GM21737 (cell line): ENCODE results near the gene DHRSX.
"Not testable (repeated sequence)": the region's sequence is repeated elsewhere in the genome, so short reads cannot be mapped to it uniquely, and the experiment has no call there.

Experiments
- ATAC-seq: cut with Tn5 transposase; IDR thresholded peaks from one replicate; pipeline ENCODE4 v1.9.1; 2021; ENCODE audit warnings: mild to moderate bottlenecking, moderate library complexity; ENCODE audit not compliant: unreplicated experiment

The DHRSX gene

DNA sequence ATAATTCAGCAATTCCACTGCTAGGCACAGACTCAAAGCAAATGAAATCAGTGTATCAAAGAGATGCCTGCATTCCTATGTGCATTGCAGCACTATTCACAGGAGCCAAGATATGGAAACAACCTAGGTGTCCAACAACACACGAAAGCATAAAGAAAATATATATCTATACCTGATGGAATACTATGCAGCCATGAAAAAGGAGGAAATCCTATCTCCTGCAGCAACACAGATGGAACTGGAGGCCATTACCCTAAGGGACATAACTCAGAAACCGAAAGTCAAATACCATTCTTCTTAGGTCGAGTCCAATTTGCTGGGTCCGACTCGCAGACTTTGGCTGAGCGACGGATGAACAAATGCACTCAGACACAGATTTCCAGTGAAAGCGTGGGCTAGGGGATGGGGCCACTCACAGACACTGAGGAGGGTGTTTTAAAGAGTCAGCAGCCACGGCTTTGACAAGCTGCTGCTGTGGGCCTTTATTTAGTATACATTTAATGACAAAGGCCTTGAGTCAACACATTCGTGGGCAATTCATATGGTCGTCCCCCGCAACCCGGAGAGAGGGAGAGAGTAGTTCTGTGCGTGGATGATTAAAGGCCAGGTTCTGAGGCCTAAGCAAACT lies 93.8 kb downstream of the DHRSX start:
- no peak for ATAC-seq

DNA sequence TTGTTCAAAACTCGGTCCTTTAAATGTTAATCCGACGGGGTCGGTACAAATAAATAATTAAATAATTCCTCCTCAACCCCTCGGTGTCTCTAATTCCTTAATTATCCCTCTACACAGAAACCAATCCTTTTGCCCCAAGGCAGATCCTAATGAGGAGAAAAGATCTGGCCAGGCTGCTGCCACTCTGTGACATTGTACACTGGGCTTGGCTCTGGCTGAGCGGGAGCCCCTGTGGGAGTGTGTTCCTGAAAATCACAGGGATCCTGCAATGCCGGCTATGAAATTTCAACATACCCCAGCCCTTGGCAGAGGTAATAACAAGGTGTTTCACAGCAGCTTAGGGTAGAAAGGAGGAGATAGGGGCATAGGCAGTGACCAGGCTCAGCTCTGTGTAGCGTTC lies 96.0 kb downstream of the DHRSX start:
- no peak for ATAC-seq

DNA sequence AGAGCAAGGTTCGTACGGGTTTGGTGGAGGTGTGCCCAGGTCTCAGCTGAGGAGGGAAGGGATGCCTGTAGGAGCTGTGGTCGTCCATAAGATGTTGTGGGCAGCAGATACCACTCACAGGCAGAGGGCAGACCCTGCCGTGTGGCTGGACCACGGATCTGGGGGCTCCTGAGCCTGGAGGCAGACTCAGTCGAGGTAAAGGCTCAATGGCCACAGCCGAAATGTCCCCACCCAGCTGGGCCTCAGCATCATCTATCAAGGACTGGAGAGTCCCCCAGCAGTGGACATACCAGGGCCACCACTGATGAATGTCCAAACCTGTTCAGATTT lies 98.5 kb downstream of the DHRSX start:
- no peak for ATAC-seq

DNA sequence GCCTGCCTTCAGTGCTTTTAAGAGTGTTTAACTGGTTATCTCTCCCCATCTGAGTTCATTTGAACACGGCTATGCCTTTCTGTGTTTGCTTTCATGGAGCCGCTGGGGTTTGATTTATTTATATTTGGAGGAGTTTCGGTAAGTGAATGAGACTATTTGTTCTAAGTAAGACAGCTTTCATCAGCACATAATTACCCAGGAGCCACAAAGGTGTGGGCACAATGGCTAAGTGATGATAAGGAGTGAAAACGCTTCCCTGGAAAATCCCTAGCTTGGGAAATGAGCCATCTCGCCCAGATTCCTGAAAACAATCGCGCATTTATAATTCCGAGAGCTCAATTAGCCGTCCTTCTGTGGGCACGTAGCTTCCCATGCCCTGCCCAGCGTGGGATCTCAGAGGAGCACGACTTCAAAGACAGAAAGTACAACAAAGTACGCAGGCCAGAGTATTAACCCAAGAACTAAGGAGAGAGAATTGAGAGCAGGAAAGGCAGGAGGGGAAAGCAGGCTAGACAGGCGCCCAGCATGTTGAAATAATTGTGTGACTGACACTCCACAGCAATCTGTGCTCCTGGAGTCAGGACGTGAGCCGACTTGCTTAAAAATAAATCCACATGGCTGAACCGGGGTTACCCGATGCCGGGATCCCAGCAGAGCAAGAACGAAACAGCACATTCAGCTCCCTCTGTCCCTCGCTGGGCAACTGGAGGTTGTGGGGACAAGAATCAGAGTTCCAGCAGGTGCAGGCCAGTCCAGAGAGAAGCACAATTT lies 99.0 kb downstream of the DHRSX start:
- no peak for ATAC-seq

DNA sequence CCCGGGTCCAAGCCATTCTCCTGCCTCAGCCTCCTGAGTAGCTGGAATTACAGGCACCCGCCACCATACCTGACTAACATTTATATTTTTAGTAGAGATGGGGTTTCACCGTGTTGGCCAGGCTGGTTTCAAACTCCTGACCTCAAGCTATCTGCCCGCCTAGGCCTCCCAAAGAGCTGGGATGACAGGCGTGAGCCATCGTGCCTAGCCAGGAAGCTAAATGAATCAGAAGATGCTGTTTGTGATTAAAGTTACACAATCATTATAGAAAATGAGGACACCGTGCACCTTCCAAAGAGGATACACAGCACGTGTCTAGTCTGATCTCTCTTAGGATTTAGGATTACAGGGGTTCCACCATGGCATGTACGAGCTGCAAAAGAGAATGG lies 99.6 kb downstream of the DHRSX start:
- no peak for ATAC-seq

DNA sequence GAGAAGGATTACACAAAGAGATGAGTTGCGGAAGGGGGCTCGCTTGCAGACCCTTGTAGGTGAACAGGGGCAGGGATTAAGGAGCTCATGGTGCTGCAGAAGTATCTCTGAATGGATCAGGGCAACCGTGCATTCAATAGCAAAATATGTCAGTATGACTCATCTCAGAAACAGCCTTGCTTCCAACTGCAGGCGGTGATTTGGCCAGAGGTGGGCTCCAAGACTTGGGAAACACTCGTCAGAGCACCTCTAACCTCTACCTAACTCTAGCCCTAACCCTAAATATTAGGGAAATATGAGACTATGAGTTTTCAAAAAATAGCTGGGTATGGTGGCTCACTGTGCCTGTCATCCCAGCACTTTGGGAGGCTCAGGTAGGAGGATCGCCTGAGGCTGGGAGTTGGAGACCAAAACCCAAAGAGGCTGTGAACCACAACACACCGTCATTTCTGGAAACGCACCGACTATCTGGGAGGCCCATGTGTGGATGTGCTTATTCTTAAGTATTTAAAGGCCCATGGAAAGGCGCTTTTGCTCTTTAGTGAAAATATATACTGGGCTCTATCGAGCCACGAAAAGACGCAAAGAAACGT lies 102.6 kb downstream of the DHRSX start:
- no peak for ATAC-seq

DNA sequence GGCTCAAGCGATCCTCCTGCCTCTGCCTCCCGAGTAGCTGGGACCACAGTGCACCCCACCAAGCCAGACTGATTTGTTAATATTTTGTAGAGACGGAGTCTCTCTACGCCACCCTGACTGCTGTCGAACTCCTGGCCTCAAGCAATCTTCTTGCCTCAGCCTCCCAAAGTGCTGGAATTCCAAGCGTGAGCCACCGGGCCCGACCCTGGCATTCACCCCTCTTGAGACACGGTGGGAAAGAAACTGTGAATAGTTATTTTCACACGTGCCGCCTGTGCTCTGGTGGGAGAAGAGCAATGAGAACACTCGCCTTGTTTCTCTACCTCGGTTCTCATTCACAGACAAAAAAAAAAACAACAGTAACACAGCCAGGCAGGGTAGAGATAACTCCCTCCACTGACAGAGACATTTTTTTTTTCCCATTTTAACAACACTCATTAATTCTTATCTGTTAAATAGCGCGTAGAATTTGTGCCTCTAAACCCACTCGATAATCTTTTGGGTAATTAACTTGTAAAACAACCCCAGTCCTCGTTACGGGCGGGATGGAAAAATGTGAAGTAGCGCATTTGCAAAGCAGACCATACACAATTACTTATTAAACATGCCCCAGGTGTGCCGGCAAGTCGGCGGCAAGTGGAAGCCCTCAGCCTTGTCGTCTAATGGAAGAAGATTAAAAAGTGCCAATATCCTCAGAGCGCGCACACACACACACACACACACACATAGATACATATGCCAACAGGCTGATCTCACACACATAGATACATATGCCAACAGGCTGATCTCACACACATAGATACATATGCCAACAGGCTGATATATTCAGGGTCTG lies 103.3 kb downstream of the DHRSX start:
- ATAC-seq: no peak

DNA sequence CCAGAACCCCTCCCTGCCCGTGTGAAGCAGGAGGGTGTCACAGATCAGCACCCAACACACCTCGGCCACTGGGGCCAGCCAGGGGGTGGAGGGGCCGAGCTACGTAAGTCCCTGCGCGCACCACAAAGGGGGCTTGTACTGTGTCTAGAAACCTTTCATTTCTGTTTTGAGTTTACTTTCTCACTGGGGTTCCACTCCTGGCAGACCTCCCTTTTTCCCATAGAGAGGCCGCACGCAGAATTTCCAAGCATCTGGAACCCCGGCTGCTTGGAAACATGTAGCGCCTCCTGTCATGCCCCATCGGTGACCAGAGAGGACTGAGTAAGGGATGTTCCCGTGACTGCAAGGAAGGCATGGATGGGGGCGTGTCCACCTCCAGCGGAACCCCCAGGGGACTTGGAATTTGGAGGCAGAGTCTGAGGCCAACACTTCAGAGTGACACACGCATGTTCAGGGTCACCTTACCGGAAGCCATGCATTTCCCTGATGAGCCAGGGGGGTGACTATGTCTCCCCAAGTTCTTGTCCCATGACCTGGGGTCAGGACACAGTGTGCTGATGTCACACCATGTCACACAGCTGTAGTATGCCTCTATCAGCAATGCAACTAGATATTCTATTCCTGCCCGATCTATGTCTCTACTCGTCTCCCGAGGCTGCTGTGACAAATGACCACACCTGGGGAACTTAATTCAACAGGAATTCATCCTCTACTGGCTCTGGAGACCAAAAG lies 105.3 kb downstream of the DHRSX start:
- no peak for ATAC-seq

DNA sequence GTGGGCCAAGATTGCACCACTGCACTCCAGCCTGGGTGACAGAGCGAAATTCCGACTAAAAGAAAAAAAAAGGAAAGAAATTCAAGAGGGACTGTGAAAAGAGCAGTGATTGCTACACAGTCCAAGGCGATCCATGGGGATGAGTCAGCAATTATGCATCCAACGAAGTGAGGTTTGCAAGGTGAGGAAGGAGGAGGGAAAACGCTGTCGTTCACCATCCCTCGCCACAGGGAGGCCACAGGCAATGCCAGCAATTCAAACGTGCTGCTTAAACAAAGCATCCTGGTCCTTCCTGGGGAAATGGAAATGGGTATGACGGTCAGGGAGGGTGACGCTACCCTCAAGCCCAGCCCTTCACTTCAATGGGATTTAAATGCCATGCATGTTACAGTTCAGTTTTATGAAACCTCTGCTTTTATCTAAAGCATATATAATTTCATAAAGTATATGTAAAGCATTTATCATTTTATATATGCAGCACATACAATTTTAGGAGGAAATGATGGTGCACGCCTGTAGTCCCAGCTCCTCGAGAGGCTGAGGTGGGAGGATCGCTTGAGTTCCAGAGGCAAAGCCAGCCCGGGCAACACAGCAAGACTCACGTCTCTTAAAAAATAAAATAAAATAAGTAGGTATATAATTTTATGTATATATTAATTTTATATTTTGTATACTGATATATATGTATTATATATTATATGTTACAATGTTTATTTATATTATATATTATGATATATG lies 108.7 kb downstream of the DHRSX start:
- no peak for ATAC-seq

DNA sequence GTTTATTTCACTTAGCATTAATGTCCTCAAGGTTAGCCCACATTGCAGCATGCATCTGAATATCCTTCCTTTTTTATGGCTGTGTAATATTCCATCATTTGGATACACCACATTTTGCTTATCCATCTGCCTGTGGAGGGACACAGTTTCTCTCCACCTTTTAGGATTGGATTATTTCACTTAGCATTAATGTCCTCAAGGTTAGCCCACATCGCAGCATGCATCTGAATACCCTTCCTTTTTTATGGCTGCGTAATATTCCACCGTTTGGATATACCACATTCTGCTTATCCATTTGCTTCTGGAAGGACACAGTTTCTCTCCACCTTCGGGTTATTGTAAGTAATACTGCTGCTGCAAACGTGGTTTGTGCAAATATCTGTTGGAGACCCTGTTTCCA lies 110.0 kb downstream of the DHRSX start:
- no peak for ATAC-seq

DNA sequence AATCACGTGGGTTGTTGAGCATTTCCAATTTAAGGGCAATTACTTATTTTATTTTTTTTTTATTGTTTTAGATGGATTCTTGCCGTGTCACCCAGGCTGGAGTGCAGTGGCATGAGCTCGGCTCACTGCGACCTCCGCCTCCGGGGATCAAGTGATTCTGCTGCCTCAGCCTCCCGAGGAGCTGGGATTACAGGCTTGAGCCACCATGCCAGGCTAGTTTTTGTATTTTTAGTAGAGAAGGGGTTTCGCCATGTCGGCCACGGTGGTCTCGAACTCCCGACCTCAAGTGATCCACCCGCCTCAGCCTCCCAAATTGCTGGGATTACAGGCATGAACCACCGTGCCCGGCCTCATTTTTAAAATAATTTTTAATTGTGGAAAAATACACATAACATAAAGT lies 111.0 kb downstream of the DHRSX start:
- not testable (repeated sequence) for ATAC-seq

DNA sequence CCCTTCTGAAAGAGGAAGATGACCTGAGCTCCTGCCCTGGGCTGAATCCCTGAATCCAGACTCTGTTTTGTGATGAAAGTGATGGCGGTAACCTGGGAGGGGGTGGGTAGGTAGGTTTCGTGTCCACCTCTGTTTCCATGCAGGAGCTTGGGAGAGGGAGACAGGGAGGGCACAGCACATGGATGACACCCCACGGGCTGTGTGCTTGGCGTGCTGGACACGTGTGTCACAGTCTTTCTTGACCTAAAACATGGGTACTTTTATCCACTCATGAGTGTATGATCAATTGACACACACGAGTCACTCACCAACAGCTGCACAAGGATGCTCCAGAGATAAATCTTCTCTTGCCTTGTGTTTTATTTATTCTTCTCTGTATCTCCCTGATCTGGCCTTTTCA lies 111.5 kb downstream of the DHRSX start:
- no peak for ATAC-seq

DNA sequence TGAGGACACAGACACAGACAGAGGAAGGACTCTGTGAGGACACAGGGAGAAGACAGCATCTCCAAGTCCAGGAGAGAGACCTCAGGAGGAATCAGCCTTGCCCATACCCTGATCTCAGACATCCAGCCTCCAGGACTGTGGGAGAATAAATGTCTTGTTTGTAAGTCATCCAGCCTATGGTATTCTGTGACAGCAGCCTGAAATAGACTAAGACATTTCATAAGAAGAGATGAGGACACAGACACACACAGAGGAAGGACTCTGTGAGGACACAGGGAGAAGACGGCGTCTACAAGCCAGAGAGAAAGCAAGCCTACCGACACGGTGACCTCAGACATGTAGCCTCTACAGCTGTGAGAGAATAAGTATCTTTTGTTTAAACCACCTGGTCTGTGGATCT lies 112.1 kb downstream of the DHRSX start:
- ATAC-seq: no peak

DNA sequence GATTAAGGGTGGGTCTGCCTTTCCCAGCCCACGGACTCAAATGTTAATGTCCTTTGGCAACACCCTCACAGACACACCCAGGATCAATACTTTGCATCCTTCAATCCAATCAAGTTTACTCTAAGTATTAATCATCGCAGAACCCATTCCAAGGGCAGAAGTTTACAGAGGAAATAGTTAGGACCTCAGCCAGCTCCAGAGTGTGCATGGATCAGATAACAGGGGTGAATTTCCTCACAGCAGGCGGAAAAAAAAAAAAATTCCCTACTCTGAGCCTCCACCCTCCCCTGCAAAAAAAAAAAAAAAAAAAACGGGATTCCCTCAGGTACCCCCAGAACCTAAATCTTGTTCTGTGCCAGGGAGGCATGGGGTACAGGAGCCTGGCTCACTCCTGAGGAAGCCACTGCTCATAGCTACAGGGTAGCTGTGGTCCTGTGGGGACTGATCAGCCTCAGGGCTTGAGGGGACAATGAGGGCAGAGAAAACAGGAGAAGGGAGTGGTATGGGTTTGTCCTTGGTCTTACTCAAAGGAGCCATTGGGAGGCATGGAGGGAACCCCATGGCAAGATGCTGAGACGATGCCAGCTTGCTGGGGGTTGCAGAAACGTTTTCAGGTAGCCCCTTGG lies 113.0 kb downstream of the DHRSX start:
- ATAC-seq: no peak

DNA sequence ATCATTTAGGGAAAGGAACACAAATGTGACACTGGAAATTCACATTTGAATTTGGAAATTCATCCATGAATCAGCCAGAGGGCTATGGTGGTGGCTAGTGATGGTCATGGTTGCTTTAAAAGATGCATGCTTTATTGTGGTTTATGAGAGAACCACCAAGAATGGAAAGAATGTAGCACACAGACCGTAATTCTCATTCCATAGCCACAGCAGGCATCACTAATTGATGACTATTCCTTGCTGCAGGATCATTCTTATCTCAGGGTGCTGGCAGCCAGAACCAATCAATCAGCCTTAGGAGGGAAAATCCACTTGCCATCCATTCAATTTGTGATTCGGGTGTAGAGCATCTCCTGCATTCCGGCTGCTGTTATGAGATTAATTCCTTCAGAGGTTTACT lies 115.6 kb downstream of the DHRSX start:
- no peak for ATAC-seq

DNA sequence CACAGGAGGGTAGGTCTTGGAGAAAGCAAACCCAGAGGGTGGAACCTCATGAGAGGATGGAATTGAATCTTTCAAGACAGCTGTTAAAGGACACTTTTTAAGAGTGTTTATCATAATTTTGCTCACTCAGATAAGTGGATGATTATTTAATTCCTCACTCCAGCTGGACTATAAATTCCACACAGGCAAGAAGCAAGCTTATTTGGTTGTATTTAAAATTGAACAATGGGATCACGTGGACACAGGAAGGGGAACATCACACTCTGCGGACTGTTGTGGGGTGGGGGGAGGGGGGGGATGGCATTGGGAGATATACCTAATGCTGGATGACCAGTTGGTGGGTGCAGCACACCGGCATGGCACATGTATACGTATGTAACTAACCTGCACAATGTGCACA lies 116.3 kb downstream of the DHRSX start:
- no peak for ATAC-seq

DNA sequence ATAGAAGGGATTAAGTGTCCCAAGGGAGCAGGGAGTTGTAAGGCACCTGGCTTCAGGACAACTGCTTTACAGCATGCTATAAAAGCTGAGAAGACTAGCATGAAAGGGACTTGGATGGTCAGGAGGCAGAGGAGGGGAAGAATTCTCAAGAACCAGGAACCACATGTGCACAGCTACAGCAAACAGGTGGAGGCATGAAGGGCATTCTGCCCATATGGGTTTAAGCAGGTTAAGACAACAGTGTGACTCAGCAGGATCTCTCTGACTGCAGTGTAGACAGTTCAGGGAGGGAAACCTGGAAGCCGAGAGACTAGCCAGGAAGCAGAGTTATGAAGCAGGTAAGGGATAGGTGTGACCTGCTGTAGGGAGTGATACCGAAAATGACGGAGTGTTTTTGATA lies 117.0 kb downstream of the DHRSX start:
- no peak for ATAC-seq

DNA sequence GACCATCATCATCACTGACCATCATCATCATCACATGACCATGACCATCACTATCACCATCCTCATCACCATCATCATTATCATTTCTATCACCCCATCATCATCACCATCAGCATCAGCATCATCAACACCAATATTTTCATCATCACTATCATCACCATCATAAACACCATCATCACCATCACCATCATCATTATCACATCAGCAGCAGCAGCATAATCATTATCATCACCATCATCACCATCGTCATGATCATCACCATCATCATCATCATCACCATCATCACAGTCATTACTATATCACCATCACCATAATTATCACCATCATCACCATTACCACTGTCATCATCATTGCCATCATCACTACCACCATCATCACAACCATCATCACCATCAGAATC lies 117.6 kb downstream of the DHRSX start:
- no peak for ATAC-seq

DNA sequence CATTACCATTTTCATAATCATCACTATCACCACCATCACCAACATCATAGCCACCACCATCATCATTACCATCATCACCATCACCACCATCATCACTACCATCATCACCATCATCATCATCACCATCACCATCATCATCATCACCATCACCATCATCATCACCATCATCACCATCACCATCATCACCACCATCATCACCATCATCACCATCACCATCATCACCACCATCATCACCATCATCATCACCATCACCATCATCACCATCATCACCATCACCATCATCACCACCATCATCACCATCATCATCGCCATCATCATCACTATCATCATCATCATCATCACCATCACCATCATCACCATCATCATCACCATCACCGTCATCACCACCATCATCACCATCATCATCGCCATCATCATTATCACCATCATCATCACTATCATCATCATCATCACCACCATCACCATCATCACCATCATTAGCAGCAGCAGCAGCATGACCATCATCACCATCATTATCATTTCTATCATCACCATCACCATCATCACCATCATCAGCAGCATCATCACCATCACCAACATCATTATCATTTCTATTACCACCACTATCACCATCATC lies 118.2 kb downstream of the DHRSX start:
- ATAC-seq: not testable (repeated sequence)
